HL-60 (cell line): ENCODE data around the gene RPL19.

ENCODE experiments used
- CTCF ChIP-seq: IDR thresholded peaks from one replicate; pipeline ENCODE4 v1.5.1; 2011; ENCODE audit warnings: low read length, control low read depth, inconsistent platforms; ENCODE audit not compliant: insufficient read depth
- GABPA ChIP-seq: IDR thresholded peaks from 2 replicates; pipeline ENCODE4 v1.6.1; 2012; ENCODE audit warnings: low read depth

GRCh38 chr17:39208893-39209292, 8.8 kb downstream of the RPL19 start:
- TF ChIP-seq CTCF (no peak), GABPA (no peak)
